Muscle layer of colon (tissue), 2 donors: Measurements from ENCODE around the gene ZNF862.

Experiments used
- H3K27ac ChIP-seq: one replicate; pipeline ENCODE4 v1.7.0; 2013; ENCODE audit warnings: low read depth, mild to moderate bottlenecking, low read length, moderate library complexity
- H3K27me3 ChIP-seq, 2 donors: one replicate each; pipeline ENCODE4 v1.7.0; 2013; ENCODE audit warnings: low read length in 2 of 2, mild to moderate bottlenecking in 2 of 2; ENCODE audit not compliant: insufficient read depth in 2 of 2, control insufficient read depth in 1 of 2
- H3K36me3 ChIP-seq: one replicate; pipeline ENCODE4 v1.7.0; 2013; ENCODE audit warnings: mild to moderate bottlenecking, low read length; ENCODE audit not compliant: insufficient read depth
- H3K4me1 ChIP-seq: one replicate; pipeline ENCODE4 v1.7.0; 2013; ENCODE audit warnings: mild to moderate bottlenecking, low read length; ENCODE audit not compliant: insufficient read depth
- H3K4me3 ChIP-seq, 2 donors: one replicate each; pipeline ENCODE4 v1.7.0; 2013; ENCODE audit warnings: low read length in 2 of 2, low read depth in 1 of 2, mild to moderate bottlenecking in 1 of 2, moderate library complexity in 1 of 2
- H3K9ac ChIP-seq: one replicate; pipeline ENCODE4 v1.7.0; 2013; ENCODE audit warnings: low read length
- H3K9me3 ChIP-seq: one replicate; pipeline ENCODE4 v1.7.0; 2013; ENCODE audit warnings: mild to moderate bottlenecking, low read length
- donor health status: abdominal sarcoma.
- donor health status: Adenocarcinoma of cecum.

The ZNF862 gene

GRCh38 chr7:149879766-149880637, 41.8 kb downstream of the ZNF862 start:
- Histone ChIP-seq H3K36me3 (peaks cover 4% of the 10 kb centered on the region), H3K4me3 (no peak overlapping the region), H3K27me3 (no peaks in the 10 kb centered on the region), H3K9ac (no peak overlapping the region), H3K9me3 (no peaks in the 10 kb centered on the region), H3K27ac (no peak overlapping the region), H3K4me1 (peaks cover 42% of the 10 kb centered on the region)

GRCh38 chr7:149880638-149881311, 42.6 kb downstream of the ZNF862 start:
- Histone ChIP-seq H3K27me3 (no peaks in the 10 kb centered on the region), H3K4me3 (no peak overlapping the region), H3K9ac (no peak overlapping the region), H3K9me3 (no peaks in the 10 kb centered on the region), H3K4me1 (peaks cover 43% of the 10 kb centered on the region), H3K36me3 (peaks cover 4% of the 10 kb centered on the region), H3K27ac (no peak overlapping the region)

GRCh38 chr7:149881328-149882247, 43.4 kb downstream of the ZNF862 start:
- H3K9ac ChIP-seq: no peak overlapping the region
- peaks cover 43% of the 10 kb centered on the region for H3K4me1 ChIP-seq
- no peak overlapping the region for H3K4me3 ChIP-seq
- H3K27ac ChIP-seq: no peak overlapping the region
- H3K9me3 ChIP-seq: no peaks in the 10 kb centered on the region
- H3K36me3 ChIP-seq: peaks cover 4% of the 10 kb centered on the region
- no peaks in the 10 kb centered on the region for H3K27me3 ChIP-seq

GRCh38 chr7:149882248-149883047, 44.3 kb downstream of the ZNF862 start:
- H3K4me1 ChIP-seq: peaks cover 43% of the 10 kb centered on the region
- no peaks in the 10 kb centered on the region for H3K9me3 ChIP-seq
- H3K27me3 ChIP-seq: no peaks in the 10 kb centered on the region
- no peak overlapping the region for H3K9ac ChIP-seq
- no peak overlapping the region for H3K27ac ChIP-seq
- H3K36me3 ChIP-seq: no peaks in the 10 kb centered on the region
- no peak overlapping the region for H3K4me3 ChIP-seq

GRCh38 chr7:149883048-149883438, 44.9 kb downstream of the ZNF862 start:
- no peak overlapping the region for H3K4me3 ChIP-seq

GRCh38 chr7:149883452-149883861, 45.3 kb downstream of the ZNF862 start:
- no peak overlapping the region for H3K27ac ChIP-seq
- H3K36me3 ChIP-seq: no peaks in the 10 kb centered on the region
- H3K4me3 ChIP-seq: no peak overlapping the region
- H3K9me3 ChIP-seq: no peaks in the 10 kb centered on the region
- H3K4me1 ChIP-seq: peaks cover 43% of the 10 kb centered on the region
- no peaks in the 10 kb centered on the region for H3K27me3 ChIP-seq
- H3K9ac ChIP-seq: no peak overlapping the region

More at GRCh38 chr7:149883048-149883438, 44.9 kb downstream of the ZNF862 start:
- Histone ChIP-seq H3K4me1 (peaks cover 43% of the 10 kb centered on the region), H3K27ac (no peak overlapping the region), H3K9ac (no peak overlapping the region), H3K27me3 (no peaks in the 10 kb centered on the region), H3K9me3 (no peaks in the 10 kb centered on the region), H3K36me3 (no peaks in the 10 kb centered on the region)

- H3K27ac ChIP-seq: no peak overlapping the region
- H3K4me3 ChIP-seq: no peak overlapping the region
- peaks cover 43% of the 10 kb centered on the region for H3K4me1 ChIP-seq
- no peaks in the 10 kb centered on the region for H3K36me3 ChIP-seq
- H3K27me3 ChIP-seq: no peaks in the 10 kb centered on the region
- H3K9ac ChIP-seq: no peak overlapping the region
- no peaks in the 10 kb centered on the region for H3K9me3 ChIP-seq
These were observed 45.8 kb downstream of the ZNF862 start for GRCh38 chr7:149884016-149884415.

GRCh38 chr7:149884541-149884940, 46.4 kb downstream of the ZNF862 start:
- Histone ChIP-seq H3K27ac (no peak overlapping the region), H3K27me3 (no peaks in the 10 kb centered on the region)

GRCh38 chr7:149885191-149886017, 47.2 kb downstream of the ZNF862 start:
- no peak overlapping the region for H3K27ac ChIP-seq
- no peaks in the 10 kb centered on the region for H3K36me3 ChIP-seq
- no peaks in the 10 kb centered on the region for H3K27me3 ChIP-seq
- H3K4me1 ChIP-seq: peaks cover 40% of the 10 kb centered on the region
- H3K9ac ChIP-seq: no peak overlapping the region
- H3K9me3 ChIP-seq: no peaks in the 10 kb centered on the region
- no peak overlapping the region for H3K4me3 ChIP-seq

More at GRCh38 chr7:149884541-149884940, 46.4 kb downstream of the ZNF862 start:
- Histone ChIP-seq H3K9ac (no peak overlapping the region), H3K36me3 (no peaks in the 10 kb centered on the region), H3K9me3 (no peaks in the 10 kb centered on the region), H3K4me3 (no peak overlapping the region), H3K4me1 (peaks cover 43% of the 10 kb centered on the region)

- Histone ChIP-seq H3K27ac (no peak overlapping the region), H3K9ac (no peak overlapping the region), H3K4me1 (peaks cover 35% of the 10 kb centered on the region), H3K9me3 (no peaks in the 10 kb centered on the region), H3K4me3 (no peak overlapping the region), H3K27me3 (no peaks in the 10 kb centered on the region), H3K36me3 (no peaks in the 10 kb centered on the region)
These were observed 47.8 kb downstream of the ZNF862 start for GRCh38 chr7:149886018-149886415.
